ENCODE results near the gene ITPA. TPM values are rescaled to one million over a fixed set of nuclear protein-coding genes. Genes with fewer than 3 reads are reported as not detected.

The ITPA gene
- total RNA-seq, 1 experiment from 2014 or later = 104 TPM

DNA sequence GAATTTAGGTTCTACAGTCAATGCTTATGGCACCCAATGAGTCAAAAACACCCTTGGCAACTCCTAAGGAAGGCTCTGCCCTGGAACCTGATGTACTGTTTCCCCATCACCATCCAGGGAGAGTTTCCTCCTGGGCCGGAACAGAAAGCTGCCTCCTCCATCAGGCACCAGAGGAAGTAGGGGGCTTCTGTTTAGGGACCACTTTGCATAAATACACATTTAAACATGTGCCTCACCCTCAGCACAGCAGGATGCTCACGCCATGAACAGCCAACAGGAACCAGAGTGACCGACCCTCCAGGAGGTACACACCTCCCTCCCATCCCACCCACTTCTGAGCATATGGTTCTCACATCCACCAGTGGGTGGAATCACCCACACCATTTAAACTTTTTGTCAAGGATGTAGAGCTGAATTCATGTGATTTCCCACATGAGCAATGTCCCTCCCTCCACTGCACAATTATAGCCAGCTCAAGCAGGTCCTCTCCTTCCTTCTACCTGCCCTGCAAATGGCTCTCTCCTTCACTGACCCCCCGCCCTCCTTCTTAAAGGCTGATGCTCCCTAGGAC lies 19.7 kb upstream of the ITPA start:
- CTCF ChIA-PET = no interaction called here
- ATAC-seq (no peak), DNase-seq (ENCODE audit: low spot score) (no peak)
- TF ChIP-seq, protein P1, sequence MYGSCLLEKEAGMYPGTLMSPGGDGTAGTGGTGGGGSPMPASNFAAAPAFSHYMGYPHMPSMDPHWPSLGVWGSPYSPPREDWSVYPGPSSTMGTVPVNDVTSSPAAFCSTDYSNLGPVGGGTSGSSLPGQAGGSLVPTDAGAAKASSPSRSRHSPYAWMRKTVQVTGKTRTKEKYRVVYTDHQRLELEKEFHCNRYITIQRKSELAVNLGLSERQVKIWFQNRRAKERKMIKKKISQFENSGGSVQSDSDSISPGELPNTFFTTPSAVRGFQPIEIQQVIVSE (CRISPR knock-in tag; IDR thresholded peaks at IDR 0.05; ENCODE audit: borderline replicate concordance) = no peak
- TF ChIP-seq RELA (CRISPR knock-in tag; IDR thresholded peaks at IDR 0.05; ENCODE audit: borderline replicate concordance) (no peak), ZNF423 (CRISPR knock-in tag; IDR thresholded peaks at IDR 0.05) (no peak), KAT7 (CRISPR knock-in tag; IDR thresholded peaks at IDR 0.05; ENCODE audit: borderline replicate concordance) (no peak), PRRX2 (CRISPR knock-in tag; IDR thresholded peaks at IDR 0.05) (no peak), ZNF121 (CRISPR knock-in tag; IDR thresholded peaks at IDR 0.05) (no peak), MYBL2 (CRISPR knock-in tag; IDR thresholded peaks at IDR 0.05) (no peak)
- TF ChIP-seq, protein P2, sequence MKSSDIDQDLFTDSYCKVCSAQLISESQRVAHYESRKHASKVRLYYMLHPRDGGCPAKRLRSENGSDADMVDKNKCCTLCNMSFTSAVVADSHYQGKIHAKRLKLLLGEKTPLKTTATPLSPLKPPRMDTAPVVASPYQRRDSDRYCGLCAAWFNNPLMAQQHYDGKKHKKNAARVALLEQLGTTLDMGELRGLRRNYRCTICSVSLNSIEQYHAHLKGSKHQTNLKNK (CRISPR knock-in tag; IDR thresholded peaks at IDR 0.05) = no peak
- TF ChIP-seq, protein P3, sequence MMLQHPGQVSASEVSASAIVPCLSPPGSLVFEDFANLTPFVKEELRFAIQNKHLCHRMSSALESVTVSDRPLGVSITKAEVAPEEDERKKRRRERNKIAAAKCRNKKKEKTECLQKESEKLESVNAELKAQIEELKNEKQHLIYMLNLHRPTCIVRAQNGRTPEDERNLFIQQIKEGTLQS (CRISPR knock-in tag; conservative IDR thresholded peaks at IDR 0.05) = no peak
- TF ChIP-seq, protein P4, sequence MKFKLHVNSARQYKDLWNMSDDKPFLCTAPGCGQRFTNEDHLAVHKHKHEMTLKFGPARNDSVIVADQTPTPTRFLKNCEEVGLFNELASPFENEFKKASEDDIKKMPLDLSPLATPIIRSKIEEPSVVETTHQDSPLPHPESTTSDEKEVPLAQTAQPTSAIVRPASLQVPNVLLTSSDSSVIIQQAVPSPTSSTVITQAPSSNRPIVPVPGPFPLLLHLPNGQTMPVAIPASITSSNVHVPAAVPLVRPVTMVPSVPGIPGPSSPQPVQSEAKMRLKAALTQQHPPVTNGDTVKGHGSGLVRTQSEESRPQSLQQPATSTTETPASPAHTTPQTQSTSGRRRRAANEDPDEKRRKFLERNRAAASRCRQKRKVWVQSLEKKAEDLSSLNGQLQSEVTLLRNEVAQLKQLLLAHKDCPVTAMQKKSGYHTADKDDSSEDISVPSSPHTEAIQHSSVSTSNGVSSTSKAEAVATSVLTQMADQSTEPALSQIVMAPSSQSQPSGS (CRISPR knock-in tag; IDR thresholded peaks at IDR 0.05; ENCODE audit: borderline replicate concordance, low read depth) = no peak
- TF ChIP-seq, protein P5, sequence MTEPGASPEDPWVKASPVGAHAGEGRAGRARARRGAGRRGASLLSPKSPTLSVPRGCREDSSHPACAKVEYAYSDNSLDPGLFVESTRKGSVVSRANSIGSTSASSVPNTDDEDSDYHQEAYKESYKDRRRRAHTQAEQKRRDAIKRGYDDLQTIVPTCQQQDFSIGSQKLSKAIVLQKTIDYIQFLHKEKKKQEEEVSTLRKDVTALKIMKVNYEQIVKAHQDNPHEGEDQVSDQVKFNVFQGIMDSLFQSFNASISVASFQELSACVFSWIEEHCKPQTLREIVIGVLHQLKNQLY (CRISPR knock-in tag; IDR thresholded peaks at IDR 0.05) = no peak
- H3K27ac Mint-ChIP-seq = peak overlapping the region; percentile 64; the same call in 1 of the 2 replicates
- peaks cover 9% of the 10 kb centered on the region for H3K4me1 Mint-ChIP-seq
- H3K36me3 Mint-ChIP-seq = peaks cover 34% of the 10 kb centered on the region
- no peaks in the 10 kb centered on the region for H3K9me3 Mint-ChIP-seq
- no peak overlapping the region for H3K4me3 Mint-ChIP-seq
- POLR2A ChIA-PET = no interaction called here
- no peaks in the 10 kb centered on the region for H3K27me3 Mint-ChIP-seq (ENCODE audit: low read depth)

DNA sequence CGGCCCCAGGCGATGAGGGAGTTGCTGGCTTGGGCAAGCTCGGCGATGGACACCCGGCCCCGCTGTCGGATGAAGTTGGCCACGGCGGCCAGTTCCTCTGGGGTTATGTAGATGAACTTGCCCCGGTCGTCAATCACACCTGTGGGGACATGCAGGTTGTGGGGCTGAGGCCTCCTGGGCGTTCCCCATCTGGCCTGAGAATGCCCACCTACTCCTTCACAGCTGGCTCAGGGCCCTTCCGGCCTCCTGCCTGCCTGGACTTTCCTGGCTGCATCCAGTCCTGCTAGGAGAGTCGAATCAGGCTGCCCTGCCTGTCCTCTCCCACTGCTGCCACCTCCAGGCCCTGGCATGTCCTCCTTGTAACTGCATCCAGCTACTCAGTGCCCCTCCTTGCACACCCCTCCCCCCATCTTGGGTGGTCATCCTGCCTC lies 18.6 kb upstream of the ITPA start:
- peak; percentile 68 for ATAC-seq
- no peak overlapping the region for H3K27ac Mint-ChIP-seq

More for the DNA sequence above, 18.6 kb upstream of the ITPA start:
- POLR2A ChIA-PET = no interaction called here
- Mint-ChIP-seq H3K9me3 (no peaks in the 10 kb centered on the region), H3K36me3 (peaks cover 40% of the 10 kb centered on the region), H3K27me3 (ENCODE audit: low read depth) (no peaks in the 10 kb centered on the region), H3K4me3 (no peak overlapping the region), H3K4me1 (peaks cover 9% of the 10 kb centered on the region)
- CTCF ChIA-PET = no interaction called here
- TF ChIP-seq FOXJ3 (CRISPR knock-in tag; IDR thresholded peaks at IDR 0.05; ENCODE audit: borderline replicate concordance) = no peak
- TF ChIP-seq, protein P6, sequence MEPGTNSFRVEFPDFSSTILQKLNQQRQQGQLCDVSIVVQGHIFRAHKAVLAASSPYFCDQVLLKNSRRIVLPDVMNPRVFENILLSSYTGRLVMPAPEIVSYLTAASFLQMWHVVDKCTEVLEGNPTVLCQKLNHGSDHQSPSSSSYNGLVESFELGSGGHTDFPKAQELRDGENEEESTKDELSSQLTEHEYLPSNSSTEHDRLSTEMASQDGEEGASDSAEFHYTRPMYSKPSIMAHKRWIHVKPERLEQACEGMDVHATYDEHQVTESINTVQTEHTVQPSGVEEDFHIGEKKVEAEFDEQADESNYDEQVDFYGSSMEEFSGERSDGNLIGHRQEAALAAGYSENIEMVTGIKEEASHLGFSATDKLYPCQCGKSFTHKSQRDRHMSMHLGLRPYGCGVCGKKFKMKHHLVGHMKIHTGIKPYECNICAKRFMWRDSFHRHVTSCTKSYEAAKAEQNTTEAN (CRISPR knock-in tag; IDR thresholded peaks at IDR 0.05) = no peak
- TF ChIP-seq MYBL2 (CRISPR knock-in tag; IDR thresholded peaks at IDR 0.05) = no peak
- TF ChIP-seq, protein P7, sequence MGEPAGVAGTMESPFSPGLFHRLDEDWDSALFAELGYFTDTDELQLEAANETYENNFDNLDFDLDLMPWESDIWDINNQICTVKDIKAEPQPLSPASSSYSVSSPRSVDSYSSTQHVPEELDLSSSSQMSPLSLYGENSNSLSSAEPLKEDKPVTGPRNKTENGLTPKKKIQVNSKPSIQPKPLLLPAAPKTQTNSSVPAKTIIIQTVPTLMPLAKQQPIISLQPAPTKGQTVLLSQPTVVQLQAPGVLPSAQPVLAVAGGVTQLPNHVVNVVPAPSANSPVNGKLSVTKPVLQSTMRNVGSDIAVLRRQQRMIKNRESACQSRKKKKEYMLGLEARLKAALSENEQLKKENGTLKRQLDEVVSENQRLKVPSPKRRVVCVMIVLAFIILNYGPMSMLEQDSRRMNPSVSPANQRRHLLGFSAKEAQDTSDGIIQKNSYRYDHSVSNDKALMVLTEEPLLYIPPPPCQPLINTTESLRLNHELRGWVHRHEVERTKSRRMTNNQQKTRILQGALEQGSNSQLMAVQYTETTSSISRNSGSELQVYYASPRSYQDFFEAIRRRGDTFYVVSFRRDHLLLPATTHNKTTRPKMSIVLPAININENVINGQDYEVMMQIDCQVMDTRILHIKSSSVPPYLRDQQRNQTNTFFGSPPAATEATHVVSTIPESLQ (CRISPR knock-in tag; IDR thresholded peaks at IDR 0.05) = no peak
- TF ChIP-seq, protein P8, sequence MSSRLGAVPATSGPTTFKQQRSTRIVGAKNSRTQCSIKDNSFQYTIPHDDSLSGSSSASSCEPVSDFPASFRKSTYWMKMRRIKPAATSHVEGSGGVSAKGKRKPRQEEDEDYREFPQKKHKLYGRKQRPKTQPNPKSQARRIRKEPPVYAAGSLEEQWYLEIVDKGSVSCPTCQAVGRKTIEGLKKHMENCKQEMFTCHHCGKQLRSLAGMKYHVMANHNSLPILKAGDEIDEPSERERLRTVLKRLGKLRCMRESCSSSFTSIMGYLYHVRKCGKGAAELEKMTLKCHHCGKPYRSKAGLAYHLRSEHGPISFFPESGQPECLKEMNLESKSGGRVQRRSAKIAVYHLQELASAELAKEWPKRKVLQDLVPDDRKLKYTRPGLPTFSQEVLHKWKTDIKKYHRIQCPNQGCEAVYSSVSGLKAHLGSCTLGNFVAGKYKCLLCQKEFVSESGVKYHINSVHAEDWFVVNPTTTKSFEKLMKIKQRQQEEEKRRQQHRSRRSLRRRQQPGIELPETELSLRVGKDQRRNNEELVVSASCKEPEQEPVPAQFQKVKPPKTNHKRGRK (CRISPR knock-in tag; IDR thresholded peaks at IDR 0.05; ENCODE audit: borderline replicate concordance) = no peak
- no peak for TF ChIP-seq GTF2I (CRISPR knock-in tag; conservative IDR thresholded peaks at IDR 0.05)
- no peak for TF ChIP-seq NR2C2 (CRISPR knock-in tag; IDR thresholded peaks at IDR 0.05)
- TF ChIP-seq, protein P9, sequence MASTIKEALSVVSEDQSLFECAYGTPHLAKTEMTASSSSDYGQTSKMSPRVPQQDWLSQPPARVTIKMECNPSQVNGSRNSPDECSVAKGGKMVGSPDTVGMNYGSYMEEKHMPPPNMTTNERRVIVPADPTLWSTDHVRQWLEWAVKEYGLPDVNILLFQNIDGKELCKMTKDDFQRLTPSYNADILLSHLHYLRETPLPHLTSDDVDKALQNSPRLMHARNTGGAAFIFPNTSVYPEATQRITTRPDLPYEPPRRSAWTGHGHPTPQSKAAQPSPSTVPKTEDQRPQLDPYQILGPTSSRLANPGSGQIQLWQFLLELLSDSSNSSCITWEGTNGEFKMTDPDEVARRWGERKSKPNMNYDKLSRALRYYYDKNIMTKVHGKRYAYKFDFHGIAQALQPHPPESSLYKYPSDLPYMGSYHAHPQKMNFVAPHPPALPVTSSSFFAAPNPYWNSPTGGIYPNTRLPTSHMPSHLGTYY (CRISPR knock-in tag; IDR thresholded peaks at IDR 0.05) = no peak
- TF ChIP-seq ZNF263 (CRISPR knock-in tag; IDR thresholded peaks at IDR 0.05; ENCODE audit: low read depth) = no peak
- TF ChIP-seq NFYB (CRISPR knock-in tag; conservative IDR thresholded peaks at IDR 0.05; ENCODE audit: low read depth) = no peak
- TF ChIP-seq, protein P10, sequence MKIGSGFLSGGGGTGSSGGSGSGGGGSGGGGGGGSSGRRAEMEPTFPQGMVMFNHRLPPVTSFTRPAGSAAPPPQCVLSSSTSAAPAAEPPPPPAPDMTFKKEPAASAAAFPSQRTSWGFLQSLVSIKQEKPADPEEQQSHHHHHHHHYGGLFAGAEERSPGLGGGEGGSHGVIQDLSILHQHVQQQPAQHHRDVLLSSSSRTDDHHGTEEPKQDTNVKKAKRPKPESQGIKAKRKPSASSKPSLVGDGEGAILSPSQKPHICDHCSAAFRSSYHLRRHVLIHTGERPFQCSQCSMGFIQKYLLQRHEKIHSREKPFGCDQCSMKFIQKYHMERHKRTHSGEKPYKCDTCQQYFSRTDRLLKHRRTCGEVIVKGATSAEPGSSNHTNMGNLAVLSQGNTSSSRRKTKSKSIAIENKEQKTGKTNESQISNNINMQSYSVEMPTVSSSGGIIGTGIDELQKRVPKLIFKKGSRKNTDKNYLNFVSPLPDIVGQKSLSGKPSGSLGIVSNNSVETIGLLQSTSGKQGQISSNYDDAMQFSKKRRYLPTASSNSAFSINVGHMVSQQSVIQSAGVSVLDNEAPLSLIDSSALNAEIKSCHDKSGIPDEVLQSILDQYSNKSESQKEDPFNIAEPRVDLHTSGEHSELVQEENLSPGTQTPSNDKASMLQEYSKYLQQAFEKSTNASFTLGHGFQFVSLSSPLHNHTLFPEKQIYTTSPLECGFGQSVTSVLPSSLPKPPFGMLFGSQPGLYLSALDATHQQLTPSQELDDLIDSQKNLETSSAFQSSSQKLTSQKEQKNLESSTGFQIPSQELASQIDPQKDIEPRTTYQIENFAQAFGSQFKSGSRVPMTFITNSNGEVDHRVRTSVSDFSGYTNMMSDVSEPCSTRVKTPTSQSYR (CRISPR knock-in tag; IDR thresholded peaks at IDR 0.05) = no peak
- TF ChIP-seq SP1 (CRISPR knock-in tag; conservative IDR thresholded peaks at IDR 0.05) = no peak
- DNase-seq (ENCODE audit: low spot score) = peak; percentile 22
